Activated CD4-positive, alpha-beta T cell treated with anti-CD3 and anti-CD28 coated beads for 48 hours (primary cell): Measurements from ENCODE around the gene PVR.
"Not testable (repeated sequence)": the region's sequence is repeated elsewhere in the genome, so short reads cannot be mapped to it uniquely, and the experiment has no call there.

Experiments used
- DNase-seq: peaks from one replicate; pipeline ENCODE4 v3.0.0-alpha.2; 2020

PVR gene

DNA sequence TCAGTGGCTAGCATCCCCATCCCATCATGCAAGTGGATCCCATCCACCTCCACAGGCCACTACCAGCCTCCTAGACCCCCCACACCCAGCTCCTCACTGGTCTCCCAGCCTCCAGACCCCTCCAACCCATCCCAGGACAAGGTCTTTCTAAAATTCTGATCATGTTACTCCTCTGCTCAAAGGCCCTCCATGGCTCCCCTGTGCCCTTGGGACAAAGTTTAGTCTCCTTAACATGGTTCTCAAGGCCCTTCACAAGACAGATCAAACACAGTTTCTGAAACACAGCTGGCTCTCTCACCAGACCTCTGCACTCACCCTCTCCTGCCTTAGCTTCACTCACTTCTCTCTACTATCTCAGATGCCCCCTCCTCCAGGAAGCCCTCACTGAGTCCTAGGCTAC lies 36.8 kb downstream of the PVR start:
- DNase-seq = no peak

DNA sequence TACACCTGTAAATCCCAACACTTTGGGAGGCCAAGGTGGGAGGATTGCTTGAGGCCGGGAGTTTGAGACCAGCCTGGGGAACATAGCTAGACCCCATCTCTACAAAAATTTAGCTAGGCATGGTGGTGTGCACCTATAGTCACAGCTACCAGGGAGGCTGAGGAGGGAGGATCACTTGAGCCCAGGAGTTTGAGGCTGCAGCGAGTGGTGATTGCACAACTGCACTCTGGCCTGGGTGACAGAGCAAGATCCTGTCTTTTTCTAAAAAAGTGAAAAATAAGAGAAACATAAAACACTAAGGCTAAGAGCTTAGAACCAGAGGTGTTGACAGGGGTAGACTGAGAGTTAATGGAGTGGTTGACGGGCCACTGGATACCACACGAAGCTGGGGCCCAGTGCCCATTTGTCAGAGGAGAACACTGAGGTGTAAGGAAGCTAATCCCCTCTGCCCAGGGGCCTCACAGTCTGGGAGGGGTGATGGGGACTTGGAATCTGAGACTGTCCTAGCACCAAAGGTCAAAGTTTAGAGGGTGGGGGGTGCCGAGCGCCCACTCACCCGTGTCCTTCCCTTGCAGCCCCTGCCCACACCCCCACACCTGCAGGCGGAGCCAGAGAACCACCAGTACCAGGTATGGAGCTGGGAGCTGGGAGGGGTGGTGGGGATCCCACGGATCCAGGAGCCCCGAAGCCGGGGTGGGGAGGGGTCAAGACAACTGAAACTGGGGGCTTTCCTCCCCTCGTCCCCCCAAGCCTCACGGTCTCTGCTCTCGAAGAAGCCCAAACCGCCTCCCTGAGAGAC lies 38.5 kb downstream of the PVR start:
- DNase-seq = no peak

DNA sequence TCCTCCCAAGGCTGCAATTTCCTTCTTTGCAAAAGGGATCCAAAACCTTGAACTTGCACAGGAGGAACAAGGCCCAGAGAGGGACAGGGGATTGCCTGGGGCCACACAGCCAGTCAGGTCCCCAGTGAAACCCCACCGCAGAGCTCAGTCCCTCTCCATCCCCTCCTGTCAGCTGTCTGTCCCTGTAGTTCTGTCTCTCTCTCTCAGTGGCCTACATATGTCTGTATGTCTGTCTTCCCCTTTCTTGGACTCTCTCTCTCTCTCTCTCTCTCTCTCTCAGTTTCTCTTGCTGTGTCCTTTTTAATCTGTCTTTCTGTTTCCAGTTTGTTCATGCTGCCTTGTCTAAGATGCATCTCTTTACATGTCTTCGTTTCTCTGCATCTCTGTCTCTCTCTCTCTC lies 39.1 kb downstream of the PVR start:
- no peak for DNase-seq

DNA sequence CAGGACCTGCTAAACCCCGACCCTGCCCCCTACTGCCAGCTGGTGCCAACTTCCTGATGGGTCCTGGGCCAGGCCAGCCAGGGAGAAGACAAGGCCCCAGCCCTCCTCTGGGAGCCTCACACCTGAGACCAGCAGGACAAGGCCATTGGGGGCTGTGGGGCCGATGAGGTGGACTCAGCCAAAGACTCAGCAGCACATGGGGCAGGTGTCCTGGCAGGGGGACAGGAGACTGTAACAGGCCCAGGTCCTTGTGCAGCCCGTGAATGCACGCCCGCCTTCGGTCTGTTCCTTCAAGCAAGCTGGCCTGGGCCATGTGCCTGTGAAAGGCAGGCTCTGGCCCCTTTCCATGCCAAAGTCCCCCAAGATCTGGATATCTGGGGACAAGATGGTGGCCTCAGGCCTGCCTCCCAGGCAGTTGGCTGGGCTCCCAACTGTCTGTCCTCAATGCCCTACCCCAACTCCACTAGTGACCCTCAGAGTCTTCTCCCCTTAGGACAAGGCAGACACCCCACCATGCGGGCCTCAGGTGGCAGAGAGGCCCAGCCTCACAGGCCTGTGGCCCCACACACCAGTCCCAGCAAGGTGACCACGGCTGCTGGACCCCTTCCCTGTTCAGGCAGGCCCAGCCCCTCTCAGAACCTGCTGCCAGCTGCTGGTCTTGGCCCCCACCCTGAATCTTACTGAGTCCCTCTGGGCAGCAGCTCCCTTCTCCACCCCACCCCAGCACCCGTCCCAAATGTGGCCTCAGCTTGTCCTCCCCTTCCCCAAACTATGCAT lies 39.9 kb downstream of the PVR start:
- DNase-seq = no peak

DNA sequence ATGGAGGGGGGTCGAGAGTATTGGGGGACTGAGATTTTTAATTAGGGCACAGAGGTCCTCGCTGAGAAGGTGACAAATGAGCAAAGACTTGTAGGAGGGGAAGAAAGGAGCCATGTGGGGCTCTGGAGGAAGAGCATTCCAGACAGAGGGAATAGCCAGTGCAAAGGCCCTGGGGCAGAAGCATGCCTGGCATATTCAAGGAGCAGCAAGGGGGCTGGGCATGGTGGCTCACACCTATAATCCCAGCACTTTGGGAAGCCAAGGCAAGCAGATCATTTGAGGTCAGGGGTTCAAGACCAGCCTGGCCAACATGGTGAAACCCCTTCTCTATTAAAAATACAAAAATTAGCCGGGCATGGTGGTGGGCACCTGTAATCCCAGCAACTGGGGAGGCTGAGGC lies 40.7 kb downstream of the PVR start:
- DNase-seq = not testable (repeated sequence)

DNA sequence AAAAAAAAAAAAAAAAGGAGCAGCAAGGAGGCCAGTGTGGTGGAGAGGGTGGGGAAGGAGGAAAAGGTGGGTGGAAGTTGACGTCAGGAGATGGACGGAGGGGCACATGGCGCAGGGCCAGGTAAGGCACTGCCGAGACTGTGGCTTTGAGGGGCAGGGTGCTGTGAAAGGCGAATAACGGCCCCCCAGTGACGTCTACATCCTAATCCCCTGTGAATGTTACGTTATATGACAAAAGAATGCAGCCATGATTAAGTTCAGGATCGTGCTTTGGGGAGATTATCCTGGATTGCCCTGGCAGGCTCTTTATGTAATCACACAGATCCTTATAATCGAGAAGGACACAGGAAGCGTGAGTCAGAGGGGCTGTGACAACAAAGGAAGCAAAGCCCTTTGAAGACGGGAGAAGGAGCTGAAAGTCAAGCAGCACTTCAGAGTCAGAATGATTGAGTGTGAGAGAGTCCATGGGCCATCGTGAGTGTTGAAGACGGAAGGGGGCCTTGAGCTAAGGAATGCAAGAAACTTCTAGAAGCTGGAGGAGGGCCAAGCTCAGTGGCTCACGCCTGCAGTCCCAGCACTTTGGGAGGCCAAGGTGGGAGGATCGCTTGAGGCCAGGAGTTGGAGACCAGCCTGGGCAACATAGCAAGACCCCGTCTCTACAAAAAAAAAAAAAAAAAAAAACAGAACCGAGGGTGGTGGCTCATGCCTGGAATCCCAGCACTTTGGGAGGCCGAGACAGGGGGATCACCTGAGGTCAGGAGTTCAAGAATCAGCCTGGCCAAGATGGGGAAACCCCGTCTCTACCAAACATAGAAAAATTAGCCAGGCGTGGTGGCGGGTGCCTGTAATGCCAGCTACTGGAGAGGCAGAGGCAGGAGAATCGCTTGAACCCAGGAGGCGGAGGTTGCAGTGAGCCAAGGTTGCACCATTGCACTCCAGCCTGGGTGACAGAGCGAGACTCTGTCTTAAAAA lies 41.5 kb downstream of the PVR start:
- DNase-seq = no peak

DNA sequence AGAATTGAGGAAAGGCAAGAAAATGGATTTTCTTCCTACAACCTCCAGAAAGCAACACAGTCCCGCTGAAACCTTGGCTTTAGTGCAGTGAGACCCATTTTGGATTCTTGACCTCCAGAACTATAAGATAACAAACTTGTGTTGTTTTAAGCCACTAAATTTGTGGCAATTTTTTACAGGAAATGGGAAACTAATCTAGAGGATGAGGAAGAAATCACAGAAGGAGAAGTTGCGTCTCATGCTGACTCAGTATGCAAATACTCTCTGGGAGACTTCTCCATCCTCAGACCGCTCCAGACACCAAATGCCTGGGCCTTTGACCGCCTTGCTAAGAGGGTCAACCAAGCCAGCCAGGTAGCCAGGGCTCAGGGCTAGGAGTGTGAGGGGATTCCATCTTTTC lies 42.2 kb downstream of the PVR start:
- DNase-seq = no peak

DNA sequence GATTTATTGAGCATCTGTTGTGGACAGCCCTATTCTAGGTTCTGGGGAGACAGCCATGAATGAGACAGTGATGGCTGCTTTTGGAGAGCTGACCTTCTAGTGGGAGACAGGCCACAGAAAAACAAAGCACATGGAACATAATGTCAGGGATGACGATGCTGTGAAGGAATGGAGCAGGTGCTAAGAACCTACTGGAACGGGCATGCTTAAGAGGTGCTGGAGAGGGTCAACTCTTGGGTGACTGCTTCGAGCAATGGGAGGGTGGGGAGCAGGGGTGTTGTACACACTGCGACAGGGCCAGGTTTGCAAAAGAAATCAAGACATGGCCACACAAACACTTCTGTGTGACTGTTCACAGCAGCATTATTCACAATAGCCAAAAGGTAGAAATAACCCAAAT lies 43.2 kb downstream of the PVR start:
- DNase-seq = no peak

DNA sequence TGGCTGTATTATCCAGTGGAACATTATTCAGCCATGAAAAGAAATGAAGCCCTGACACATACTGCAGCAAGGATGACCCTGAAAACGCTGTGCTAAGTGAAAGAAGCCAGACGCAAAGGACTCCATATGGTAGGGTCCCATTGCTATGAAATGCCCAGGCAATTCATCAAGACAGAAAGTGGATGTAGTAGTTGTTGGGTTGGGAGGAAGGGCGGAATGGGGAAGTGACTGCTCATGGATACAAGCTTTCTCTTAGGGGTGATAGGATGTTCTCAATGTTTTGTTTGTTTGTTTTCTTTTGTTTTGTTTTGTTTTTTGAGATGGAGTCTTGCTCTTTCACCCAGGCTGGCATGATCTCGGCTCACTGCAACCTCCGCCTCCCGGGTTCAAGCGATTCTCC lies 44.2 kb downstream of the PVR start:
- DNase-seq = no peak

DNA sequence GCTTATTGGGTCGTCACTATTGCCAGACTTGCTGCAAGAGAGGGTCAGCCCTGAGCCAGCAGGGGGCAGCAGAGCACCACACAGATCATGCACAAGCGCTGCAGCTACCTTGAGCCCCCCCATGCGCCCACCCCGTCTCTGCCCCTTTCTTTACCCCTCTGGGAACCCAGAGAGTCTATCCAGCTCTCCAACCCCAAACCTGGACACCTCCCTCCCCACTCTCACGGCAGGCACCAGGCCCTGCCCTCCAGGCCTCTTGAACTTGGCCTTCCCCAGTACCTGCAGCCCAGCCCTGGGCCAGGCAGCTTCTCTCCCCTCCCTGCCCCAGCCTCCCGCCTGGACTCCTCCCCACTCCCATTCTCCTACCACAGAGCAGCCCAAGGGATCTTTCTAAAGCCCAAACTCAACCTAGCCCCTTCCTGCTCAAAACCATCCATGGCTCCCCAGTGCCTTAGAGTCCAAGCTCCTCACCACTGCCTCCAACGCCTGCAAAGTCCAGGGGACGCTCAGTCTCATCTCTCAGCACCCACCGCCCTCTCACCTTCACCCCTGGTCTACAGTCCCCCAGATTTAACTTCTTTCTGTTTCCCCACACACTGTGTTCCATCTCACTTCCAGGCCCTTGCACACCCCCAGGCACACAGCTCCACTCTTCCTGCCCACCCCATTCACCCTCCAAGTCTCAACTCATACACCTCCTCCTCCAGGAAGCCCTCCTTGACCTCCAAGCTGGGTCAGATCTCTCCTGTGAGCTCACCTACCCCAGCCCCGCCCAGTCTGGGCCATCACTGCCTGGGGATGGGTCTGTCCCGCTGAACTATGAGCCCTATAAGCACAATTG lies 45.8 kb downstream of the PVR start:
- DNase-seq = peak; percentile 86

DNA sequence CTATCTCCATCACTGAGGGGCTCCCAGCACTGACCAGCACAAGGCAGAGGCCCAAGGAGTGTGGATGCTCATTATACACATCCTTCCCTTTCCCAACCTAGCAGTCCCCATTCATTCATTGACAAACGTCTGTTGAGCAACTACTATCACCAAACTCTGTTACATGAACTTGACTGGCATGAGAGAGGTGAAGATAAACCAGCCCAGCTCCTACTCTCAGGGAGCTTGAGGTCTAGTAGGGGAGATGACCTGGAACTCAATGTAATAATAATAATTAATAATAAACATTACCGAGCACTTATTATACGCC lies 46.4 kb downstream of the PVR start:
- no peak for DNase-seq

DNA sequence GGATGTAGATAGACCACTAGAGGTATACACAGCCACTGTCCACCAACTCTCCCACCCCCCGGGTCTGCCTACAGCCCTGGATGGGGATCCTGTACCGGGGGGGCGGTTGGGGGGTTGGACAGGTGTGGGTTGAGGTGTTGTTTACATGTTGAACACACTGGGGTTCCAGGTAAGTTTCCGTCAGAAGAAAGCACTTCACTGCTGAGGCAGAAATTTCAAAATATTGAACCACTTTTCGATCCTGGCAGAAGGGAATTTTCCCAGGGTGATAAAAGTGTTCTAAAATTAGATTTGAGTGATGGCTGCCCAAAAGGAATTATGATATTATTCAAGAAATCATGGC lies 48.6 kb downstream of the PVR start:
- no peak for DNase-seq

DNA sequence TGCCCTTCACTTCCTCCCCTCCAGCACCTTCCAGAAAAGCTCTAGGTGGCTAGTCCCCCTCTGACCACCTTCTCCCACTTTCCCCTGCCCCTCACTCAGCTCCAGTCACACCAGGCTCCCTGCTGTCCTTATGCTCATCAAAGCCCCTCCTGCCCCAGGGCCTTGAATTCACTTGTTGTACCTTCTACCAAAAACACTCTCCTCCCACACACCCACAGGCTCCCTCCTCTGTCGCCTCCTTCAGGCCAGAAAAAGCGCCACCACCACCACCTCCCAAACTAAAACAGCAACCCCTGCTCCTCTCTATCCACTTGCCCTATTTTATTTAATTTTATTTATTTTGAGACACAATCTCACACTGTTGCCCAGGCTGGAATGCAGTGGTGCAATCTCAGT lies 50.5 kb downstream of the PVR start:
- DNase-seq = peak; percentile 70

DNA sequence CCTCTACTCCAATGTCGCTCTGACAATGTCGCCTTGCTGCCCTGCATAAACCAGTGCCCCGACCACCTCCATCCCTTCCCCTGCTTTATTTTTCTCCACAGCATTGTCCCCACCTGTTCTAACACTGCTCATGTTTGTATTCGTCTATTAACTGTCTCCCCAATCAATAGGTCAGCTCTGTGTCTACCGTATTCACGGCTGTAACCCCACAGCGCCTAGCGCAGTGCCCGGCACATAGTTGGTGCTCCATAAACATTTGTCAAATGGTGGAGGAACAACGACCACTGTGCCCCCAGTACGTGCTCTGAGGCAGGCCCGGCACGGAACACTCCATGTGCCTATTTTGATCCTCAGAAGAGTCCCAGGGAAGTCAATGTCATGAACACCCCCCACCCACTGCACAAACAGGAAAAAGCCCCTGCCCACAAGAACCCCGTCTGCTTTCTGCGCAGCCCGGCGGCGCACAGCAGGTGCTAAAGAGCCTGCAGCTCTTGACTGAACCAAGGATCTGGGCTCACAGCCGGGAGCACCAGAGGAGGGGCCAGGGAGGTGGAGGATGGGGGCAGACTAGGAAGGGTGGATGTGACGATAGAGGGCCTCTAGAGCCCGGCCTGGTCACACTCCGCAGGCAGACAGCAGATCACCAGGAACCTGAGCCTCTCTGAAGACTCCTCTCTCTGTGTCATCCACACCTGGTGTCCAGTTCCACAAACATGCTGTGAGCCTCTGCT lies 53.4 kb downstream of the PVR start:
- no peak for DNase-seq

DNA sequence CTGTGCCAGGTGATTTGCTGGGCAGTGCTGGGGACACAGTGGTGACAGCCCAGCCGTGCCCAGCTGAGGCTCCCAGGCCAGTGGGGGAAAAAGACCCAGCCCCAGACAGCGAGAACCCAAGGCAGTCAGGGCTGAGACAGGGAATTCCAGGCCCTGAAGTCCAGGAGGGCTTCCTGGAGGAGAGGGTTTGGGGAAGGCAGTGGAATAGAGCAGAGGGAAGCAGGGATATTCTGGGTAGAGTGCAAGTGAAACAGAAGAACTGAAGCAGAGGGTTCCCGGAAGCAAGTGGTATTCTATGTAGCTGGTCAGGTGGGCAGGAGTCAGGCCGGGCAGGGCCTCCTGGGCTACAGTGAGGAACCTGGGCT lies 53.9 kb downstream of the PVR start:
- no peak for DNase-seq

DNA sequence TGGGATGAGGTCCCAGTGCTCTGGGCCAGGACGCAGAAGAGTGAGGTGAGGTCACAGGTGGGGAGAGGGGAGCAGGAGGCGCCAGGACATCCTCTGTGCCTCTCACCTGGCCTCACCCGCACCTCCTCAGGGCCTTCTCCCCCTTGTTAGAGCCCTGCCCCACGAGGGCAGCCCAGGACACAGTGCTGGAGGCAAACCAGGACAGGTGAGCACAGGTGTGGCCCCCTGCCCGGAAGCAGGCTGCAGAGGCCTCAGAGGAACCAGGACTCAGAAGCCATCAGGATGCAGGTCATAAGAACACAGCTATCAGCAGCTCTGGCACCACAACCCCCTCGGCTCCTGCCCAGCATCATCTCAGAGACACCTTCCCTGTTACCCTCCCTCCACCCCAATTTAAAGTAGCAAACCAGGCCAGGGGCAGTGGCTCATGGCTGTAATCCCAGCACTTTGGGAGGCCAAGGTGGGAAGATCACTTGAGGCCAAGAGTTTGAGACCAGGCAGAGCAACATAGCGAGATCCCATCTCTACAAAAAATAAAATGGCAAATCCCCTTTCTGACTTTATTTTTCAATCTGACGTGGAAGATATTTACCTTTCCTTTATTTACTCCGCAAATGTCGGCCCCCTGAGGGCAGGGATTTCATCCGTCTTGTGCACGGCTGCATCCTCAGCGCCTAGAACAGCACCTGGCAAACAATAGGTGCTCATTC lies 54.9 kb downstream of the PVR start, which contains the start of gene CEACAM16:
CEACAM16 (plus strand) TSS at position 660 of the 710 bp plus-strand sequence. CDS start 2,306 bp downstream, outside the sequence.
- DNase-seq = no peak

DNA sequence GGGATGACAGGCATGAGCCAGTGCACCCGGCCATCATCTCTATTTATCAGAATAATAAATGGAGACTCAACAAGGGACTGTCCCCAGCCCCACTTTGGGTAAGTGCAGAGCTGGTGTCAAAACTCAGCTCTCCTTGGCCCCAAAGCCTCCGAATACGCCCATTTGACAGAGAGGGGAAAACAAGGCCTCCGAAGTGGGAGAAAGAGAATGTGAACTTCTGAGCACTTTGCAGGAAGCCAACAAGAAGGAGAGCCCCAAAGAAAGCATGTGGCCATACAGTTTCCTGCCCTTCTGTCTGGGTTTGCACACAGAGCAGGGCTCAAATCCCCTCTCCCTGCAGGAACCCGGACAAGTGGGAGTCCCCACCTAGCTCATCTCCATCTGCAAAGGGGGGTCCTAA lies 56.8 kb downstream of the PVR start:
- DNase-seq = no peak

DNA sequence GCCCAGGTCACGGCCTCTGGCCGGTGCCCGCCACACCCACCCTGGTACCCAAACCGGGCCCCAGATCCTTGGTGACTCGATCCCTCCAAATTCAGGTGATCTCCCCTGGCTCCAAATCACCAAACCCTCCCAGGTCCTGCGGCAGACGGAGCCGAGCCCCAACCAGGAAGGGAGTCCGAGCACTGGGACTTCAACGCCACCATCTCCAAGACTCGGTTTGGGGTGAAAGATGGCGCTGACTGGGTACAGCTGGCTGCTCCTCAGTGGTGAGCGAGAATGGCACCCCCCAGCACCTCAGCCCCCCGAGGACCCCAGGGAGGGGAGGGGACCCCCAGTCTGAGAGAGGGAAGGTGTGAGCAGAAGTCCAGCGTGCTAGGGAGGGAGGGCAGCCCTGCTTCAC lies 57.5 kb downstream of the PVR start:
- DNase-seq = no peak

DNA sequence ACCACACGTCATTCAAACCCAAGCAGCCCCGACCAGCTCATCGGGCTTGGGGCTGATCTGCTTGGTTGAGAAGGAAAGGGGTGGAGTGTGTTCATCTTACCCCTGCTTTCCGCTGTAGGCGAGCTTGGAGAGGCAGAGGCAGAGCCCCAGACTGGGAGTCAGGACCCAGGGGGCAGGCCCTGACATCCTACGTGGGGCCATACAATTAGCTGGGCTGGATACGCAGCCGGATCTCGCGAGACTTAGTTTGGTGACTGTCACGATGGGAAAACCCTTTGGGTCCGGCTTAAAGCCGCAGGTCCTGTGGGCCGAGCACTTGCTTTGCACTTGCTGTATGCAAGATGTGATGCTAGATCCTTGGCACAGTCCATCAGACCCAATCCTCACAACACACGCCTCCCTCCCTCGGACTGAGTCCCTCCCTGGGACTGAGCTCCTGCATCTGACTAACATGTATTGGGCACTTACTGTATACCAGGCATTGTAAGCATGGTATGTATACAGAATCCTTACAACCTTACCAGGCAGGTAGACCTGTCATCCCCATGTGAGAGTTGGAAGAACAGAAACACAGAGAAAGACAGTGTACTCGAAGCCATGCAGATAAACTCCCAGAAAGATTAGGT lies 59.0 kb downstream of the PVR start:
- DNase-seq = no peak

DNA sequence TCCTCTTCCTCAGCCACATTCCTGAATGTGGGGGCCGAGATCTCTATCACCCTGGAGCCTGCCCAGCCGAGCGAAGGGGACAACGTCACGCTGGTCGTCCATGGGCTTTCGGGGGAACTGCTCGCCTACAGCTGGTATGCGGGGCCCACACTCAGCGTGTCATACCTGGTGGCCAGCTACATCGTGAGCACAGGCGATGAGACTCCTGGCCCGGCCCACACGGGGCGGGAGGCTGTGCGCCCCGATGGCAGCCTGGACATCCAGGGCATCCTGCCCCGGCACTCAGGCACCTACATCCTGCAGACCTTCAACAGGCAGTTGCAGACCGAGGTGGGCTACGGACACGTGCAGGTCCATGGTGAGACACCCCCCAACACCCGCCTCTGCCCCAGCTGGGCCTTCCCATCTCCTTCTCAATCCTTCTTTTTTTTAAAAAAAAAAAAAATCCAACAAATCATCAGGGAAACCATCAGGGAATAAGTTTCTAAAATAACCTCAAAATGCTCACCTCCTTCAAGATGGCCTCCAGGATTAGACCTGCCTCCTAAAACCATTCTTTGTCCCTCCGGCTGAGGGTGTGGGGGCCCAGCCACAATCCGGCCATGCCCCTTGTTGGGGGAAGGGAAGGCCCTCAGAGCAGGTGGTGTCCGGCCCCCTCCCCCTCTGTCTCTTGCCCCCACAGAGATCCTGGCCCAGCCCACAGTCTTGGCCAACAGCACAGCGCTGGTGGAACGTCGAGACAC lies 59.8 kb downstream of the PVR start:
- no peak for DNase-seq
